HG02571 (cell line): ENCODE data around the gene UVSSA.

ENCODE experiments used
- ATAC-seq: cut with Tn5 transposase; IDR thresholded peaks from one replicate; pipeline ENCODE4 v1.9.1; 2021; ENCODE audit warnings: mild to moderate bottlenecking, moderate library complexity; ENCODE audit not compliant: unreplicated experiment

The UVSSA gene

GRCh38 chr4:1345903-1346780, 866 bp upstream of the UVSSA start:
- ATAC-seq = peak; percentile 23

GRCh38 chr4:1347410-1347864, 429 bp downstream of the UVSSA start:
- peak; percentile 19 for ATAC-seq

- ATAC-seq = no peak
These were observed 1.1 kb downstream of the UVSSA start for GRCh38 chr4:1348014-1348513.

GRCh38 chr4:1348746-1349145, 1.7 kb downstream of the UVSSA start:
- ATAC-seq = no peak

- no peak for ATAC-seq
These were observed 2.6 kb downstream of the UVSSA start for GRCh38 chr4:1349359-1350168.

- no peak for ATAC-seq
These were observed 3.1 kb downstream of the UVSSA start for GRCh38 chr4:1350169-1350520.

GRCh38 chr4:1351854-1352566, 5.0 kb downstream of the UVSSA start:
- no peak for ATAC-seq

- no peak for ATAC-seq
These were observed 5.5 kb downstream of the UVSSA start for GRCh38 chr4:1352567-1352900.

- no peak for ATAC-seq
These were observed 6.4 kb downstream of the UVSSA start for GRCh38 chr4:1353186-1354055.

GRCh38 chr4:1354136-1354982, 7.4 kb downstream of the UVSSA start:
- ATAC-seq = no peak

- ATAC-seq = no peak
These were observed 7.9 kb downstream of the UVSSA start for GRCh38 chr4:1354983-1355275.

- ATAC-seq = no peak
These were observed 8.4 kb downstream of the UVSSA start for GRCh38 chr4:1355378-1355777.

GRCh38 chr4:1356181-1356998, 9.4 kb downstream of the UVSSA start:
- ATAC-seq = no peak

GRCh38 chr4:1357356-1358248, 10.6 kb downstream of the UVSSA start:
- no peak for ATAC-seq

- ATAC-seq = no peak
These were observed 11.6 kb downstream of the UVSSA start for GRCh38 chr4:1358421-1359143.

- ATAC-seq = no peak
These were observed 12.1 kb downstream of the UVSSA start for GRCh38 chr4:1359144-1359501.

- no peak for ATAC-seq
These were observed 13.0 kb downstream of the UVSSA start for GRCh38 chr4:1359976-1360375.
